PC-3 (cell line): ENCODE results near the gene NFATC2. TPM values are rescaled to one million over a fixed set of nuclear protein-coding genes. Genes with fewer than 3 reads are reported as not detected.

Source experiments
- ATAC-seq: fragments of 200-7000 bp; cut with Tn5 transposase; 2 replicates; pipeline ENCODE4 v1.9.1; 2020; ENCODE audit warnings: mild to moderate bottlenecking, moderate library complexity
- BruUV-seq: library from RNA; stranded (reverse); fragments of 400-500 nt; replicated peaks from 2 replicates; lab custom pipeline; 2021; lab: Mats Ljungman, UMichigan
- CTCF ChIA-PET: fragments of 300-600 bp; sonication (Branson Sonifier 250); formaldehyde crosslinking; loops from one replicate; lab custom pipeline; 2022; ENCODE audit warnings: antibody characterized with exemption; lab: Charles Lee
- POLR2A ChIA-PET: fragments of 300-600 bp; sonication (Branson Sonifier 250); formaldehyde crosslinking; loops from one replicate; lab custom pipeline; 2022; ENCODE audit warnings: antibody characterized with exemption; ENCODE audit not compliant: unreplicated experiment; lab: Charles Lee
- DNase-seq: peaks from one replicate; pipeline ENCODE4 v3.0.0-alpha.2; 2015
- H2AFZ ChIP-seq: fragments of 300-600 bp; sonication (generic); 2 replicates; pipeline ENCODE4 v1.6.0; 2016; ENCODE audit warnings: antibody characterized with exemption, low read length
- H3F3A ChIP-seq: fragments of 300-600 bp; sonication (generic); one replicate; pipeline ENCODE4 v1.6.0; 2017; ENCODE audit warnings: antibody characterized with exemption, low read length, control low read depth, mild to moderate bottlenecking; ENCODE audit not compliant: unreplicated experiment
- H3K27ac ChIP-seq: fragments of 300-600 bp; sonication (generic); 2 replicates; pipeline ENCODE4 v1.5.1; 2016; ENCODE audit warnings: mild to moderate bottlenecking, low read length
- H3K27me3 ChIP-seq: fragments of 300-600 bp; sonication (generic); 2 replicates; pipeline ENCODE4 v1.6.1; 2016; ENCODE audit warnings: low read length, mixed read lengths
- H3K36me3 ChIP-seq: fragments of 300-600 bp; sonication (generic); 2 replicates; pipeline ENCODE4 v1.6.1; 2016; ENCODE audit warnings: low read depth, mixed run types, low read length, mixed read lengths
- H3K4me1 ChIP-seq: fragments of 300-600 bp; sonication (generic); 2 replicates; pipeline ENCODE4 v1.5.1; 2016; ENCODE audit warnings: low read length; ENCODE audit not compliant: insufficient read depth
- H3K4me2 ChIP-seq: fragments of 300-600 bp; sonication (generic); 2 replicates; pipeline ENCODE4 v1.6.0; 2016; ENCODE audit warnings: low read length
- H3K4me3 ChIP-seq: fragments of 300-600 bp; sonication (generic); 2 replicates; pipeline ENCODE4 v1.5.1; 2016; ENCODE audit warnings: mild to moderate bottlenecking, low read length, mixed read lengths
- H3K79me2 ChIP-seq: fragments of 300-600 bp; sonication (generic); 2 replicates; pipeline ENCODE4 v1.6.1; 2017; ENCODE audit warnings: low read length, mixed read lengths
- H3K9ac ChIP-seq: fragments of 300-600 bp; sonication (generic); 2 replicates; pipeline ENCODE4 v1.6.0; 2016; ENCODE audit warnings: mild to moderate bottlenecking, low read length
- H3K9me2 ChIP-seq: fragments of 300-600 bp; sonication (generic); replicated peaks from 2 replicates; pipeline ENCODE4 v1.6.1; 2016; ENCODE audit warnings: mixed run types, low read length, mixed read lengths
- H3K9me3 ChIP-seq: fragments of 300-600 bp; sonication (generic); 2 replicates; pipeline ENCODE4 v1.6.1; 2016; ENCODE audit warnings: low read length, mixed read lengths
- H4K20me1 ChIP-seq: fragments of 300-600 bp; sonication (generic); 2 replicates; pipeline ENCODE4 v1.6.1; 2016; ENCODE audit warnings: low read length, mixed read lengths
- CTCF ChIP-seq: fragments of 300-600 bp; sonication (generic); conservative IDR thresholded peaks from 2 replicates; pipeline ENCODE4 v1.5.1; 2017; ENCODE audit warnings: antibody characterized with exemption, low read depth, mild to moderate bottlenecking, low read length
- EZH2 ChIP-seq: fragments of 300-600 bp; sonication (generic); IDR thresholded peaks from one replicate; pipeline ENCODE4 v1.6.1; 2017; ENCODE audit warnings: antibody characterized with exemption, mild to moderate bottlenecking, low read length; ENCODE audit not compliant: unreplicated experiment
- EZH2phosphoT487 ChIP-seq: fragments of 300-600 bp; sonication (generic); IDR thresholded peaks from 2 replicates; pipeline ENCODE4 v1.6.1; 2018; ENCODE audit warnings: mild to moderate bottlenecking, antibody characterized with exemption, low read length, borderline replicate concordance
- intact Hi-C: fragments of 100-400 bp; cut with micrococcal nuclease; formaldehyde crosslinking; loops from 2 replicates; pipeline ENCODE4 v1.9.0; 2023
- total RNA-seq: library from RNA; depleted of rRNA; stranded (reverse); fragments of >200 nt; gene quantifications from 2 replicates; pipeline ENCODE4 v1.2.3, GENCODE V29; 2014

The NFATC2 gene
- total RNA-seq, 1 experiment from 2014 or later: 12.9 TPM

- H3K27me3 ChIP-seq: no peaks in the 10 kb centered on the region
- DNase-seq: no peak
- H3K9me2 ChIP-seq: no peaks in the 10 kb centered on the region
- H3F3A ChIP-seq: no peaks in the 10 kb centered on the region
- no peak overlapping the region for H3K4me2 ChIP-seq
- BruUV-seq: no TSS peak
- H3K79me2 ChIP-seq: no peaks in the 10 kb centered on the region
- no peaks in the 10 kb centered on the region for H3K36me3 ChIP-seq
- H2AFZ ChIP-seq: no peak overlapping the region
- ChIA-PET POLR2A (no interaction called here), CTCF (no interaction called here)
- H3K9me3 ChIP-seq: no peaks in the 10 kb centered on the region
- H3K4me3 ChIP-seq: no peak overlapping the region
- H3K27ac ChIP-seq: no peak overlapping the region
- H3K4me1 ChIP-seq: peaks cover 21% of the 10 kb centered on the region
- H4K20me1 ChIP-seq: no peaks in the 10 kb centered on the region
- TF ChIP-seq EZH2phosphoT487: no peak
- TF ChIP-seq CTCF: no peak
- TF ChIP-seq EZH2: no peak
- H3K9ac ChIP-seq: no peak overlapping the region
- intact Hi-C loops: no loop called here
- no peak for ATAC-seq
Measured at GRCh38 chr20:51545515-51545914, 3.0 kb upstream of the NFATC2 start.

- H3K9me2 ChIP-seq: no peaks in the 10 kb centered on the region
- H3K27me3 ChIP-seq: no peaks in the 10 kb centered on the region
- H3K4me3 ChIP-seq: peak overlapping the region; percentile 67; the same call in 1 of the 2 replicates
- no peak for TF ChIP-seq EZH2phosphoT487
- no peak for TF ChIP-seq EZH2
- no peak for TF ChIP-seq CTCF
- CTCF ChIA-PET: no interaction called here
- BruUV-seq: no TSS peak
- H3K9ac ChIP-seq: no peak overlapping the region
- peak overlapping the region; percentile 66; the same call in 1 of the 2 replicates for H2AFZ ChIP-seq
- POLR2A ChIA-PET: interaction anchor here (0.6 kb wide), 1 partner anchor 161 kb away, joined by 4 read pairs; no protein-coding TSS in a partner anchor
- H3K4me2 ChIP-seq: peak overlapping the region; percentile 95
- no peak for ATAC-seq
- no peak overlapping the region for H3K27ac ChIP-seq
- H3K36me3 ChIP-seq: no peaks in the 10 kb centered on the region
- H3K79me2 ChIP-seq: no peaks in the 10 kb centered on the region
- H4K20me1 ChIP-seq: no peaks in the 10 kb centered on the region
- peaks cover 21% of the 10 kb centered on the region for H3K4me1 ChIP-seq
- no peaks in the 10 kb centered on the region for H3F3A ChIP-seq
- intact Hi-C loops: loop anchor here (5.0 kb wide), 1 partner anchor 156 kb away; no protein-coding TSS in a partner anchor
- no peaks in the 10 kb centered on the region for H3K9me3 ChIP-seq
- DNase-seq: no peak
Measured at GRCh38 chr20:51543422-51543788, 886 bp upstream of the NFATC2 start.

- no TSS peak for BruUV-seq
- Histone ChIP-seq H3K9me2 (no peaks in the 10 kb centered on the region), H3F3A (no peaks in the 10 kb centered on the region), H3K4me1 (peaks cover 21% of the 10 kb centered on the region), H3K36me3 (no peaks in the 10 kb centered on the region), H3K27me3 (no peaks in the 10 kb centered on the region), H4K20me1 (no peaks in the 10 kb centered on the region), H3K4me3 (peak overlapping the region; percentile 69), H3K9me3 (no peaks in the 10 kb centered on the region), H2AFZ (peak overlapping the region; percentile 62), H3K9ac (peak overlapping the region; percentile 27), H3K27ac (no peak overlapping the region), H3K4me2 (peak overlapping the region; percentile 88), H3K79me2 (no peaks in the 10 kb centered on the region)
- DNase-seq (no peak), ATAC-seq (peak; percentile 42)
- ChIA-PET POLR2A (interaction anchor here (0.6 to 1.0 kb wide), 3 partner anchors 9 to 85 kb away, joined by 3 to 5 read pairs (median 3); no protein-coding TSS in a partner anchor), CTCF (interaction anchor here (0.6 to 1.3 kb wide), 2 partner anchors 85 to 149 kb away, joined by 4 to 8 read pairs; no protein-coding TSS in a partner anchor)
- intact Hi-C loops: loop anchor here (5.0 kb wide), 1 partner anchor 155 kb away; no protein-coding TSS in a partner anchor
- TF ChIP-seq EZH2phosphoT487 (no peak), CTCF (peak; percentile 70)
Measured at GRCh38 chr20:51542033-51542570, 417 bp downstream of the NFATC2 start.
